Fibroblast of pulmonary artery (primary cell): ENCODE data around the gene GMEB1.

ENCODE experiments used
- DNase-seq: peaks from one replicate; pipeline ENCODE4 v3.0.0-alpha.2; 2010; ENCODE audit warnings: low read depth
- H3K4me3 ChIP-seq: replicated peaks from 2 replicates; pipeline ENCODE4 v1.5.1; 2011; ENCODE audit warnings: low read depth, mild to moderate bottlenecking, control low read depth, low read length, moderate library complexity
- TF ChIP-seq, protein P1 (sequence below): IDR thresholded peaks from 2 replicates; pipeline ENCODE4 v1.5.1; 2011; ENCODE audit warnings: mild to moderate bottlenecking, control low read depth, low read length, inconsistent platforms; ENCODE audit errors: missing control alignments

GMEB1 gene

DNA sequence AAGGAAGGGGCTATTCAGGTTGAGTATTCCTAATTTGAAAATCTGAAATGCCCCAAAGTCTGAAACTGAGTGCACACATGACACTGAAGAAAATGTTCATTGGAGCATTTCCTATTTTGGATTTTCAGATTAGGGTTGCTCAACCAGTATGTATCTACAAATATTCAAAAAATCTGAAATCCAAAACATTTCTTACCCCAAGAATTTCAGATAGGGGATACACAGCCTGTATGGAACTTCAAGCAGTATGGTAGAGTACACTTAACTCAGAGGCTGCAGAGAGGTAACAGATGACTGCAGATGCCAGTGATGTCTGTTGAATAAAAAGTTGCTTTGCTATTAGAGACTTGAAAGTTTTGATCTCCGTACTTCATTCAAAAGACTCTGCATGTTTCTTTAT, 87.1 kb downstream of the GMEB1 start:
- peak; percentile 28 for DNase-seq
- H3K4me3 ChIP-seq = no peak overlapping the region
- TF ChIP-seq, protein P1, sequence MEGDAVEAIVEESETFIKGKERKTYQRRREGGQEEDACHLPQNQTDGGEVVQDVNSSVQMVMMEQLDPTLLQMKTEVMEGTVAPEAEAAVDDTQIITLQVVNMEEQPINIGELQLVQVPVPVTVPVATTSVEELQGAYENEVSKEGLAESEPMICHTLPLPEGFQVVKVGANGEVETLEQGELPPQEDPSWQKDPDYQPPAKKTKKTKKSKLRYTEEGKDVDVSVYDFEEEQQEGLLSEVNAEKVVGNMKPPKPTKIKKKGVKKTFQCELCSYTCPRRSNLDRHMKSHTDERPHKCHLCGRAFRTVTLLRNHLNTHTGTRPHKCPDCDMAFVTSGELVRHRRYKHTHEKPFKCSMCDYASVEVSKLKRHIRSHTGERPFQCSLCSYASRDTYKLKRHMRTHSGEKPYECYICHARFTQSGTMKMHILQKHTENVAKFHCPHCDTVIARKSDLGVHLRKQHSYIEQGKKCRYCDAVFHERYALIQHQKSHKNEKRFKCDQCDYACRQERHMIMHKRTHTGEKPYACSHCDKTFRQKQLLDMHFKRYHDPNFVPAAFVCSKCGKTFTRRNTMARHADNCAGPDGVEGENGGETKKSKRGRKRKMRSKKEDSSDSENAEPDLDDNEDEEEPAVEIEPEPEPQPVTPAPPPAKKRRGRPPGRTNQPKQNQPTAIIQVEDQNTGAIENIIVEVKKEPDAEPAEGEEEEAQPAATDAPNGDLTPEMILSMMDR = no peak

DNA sequence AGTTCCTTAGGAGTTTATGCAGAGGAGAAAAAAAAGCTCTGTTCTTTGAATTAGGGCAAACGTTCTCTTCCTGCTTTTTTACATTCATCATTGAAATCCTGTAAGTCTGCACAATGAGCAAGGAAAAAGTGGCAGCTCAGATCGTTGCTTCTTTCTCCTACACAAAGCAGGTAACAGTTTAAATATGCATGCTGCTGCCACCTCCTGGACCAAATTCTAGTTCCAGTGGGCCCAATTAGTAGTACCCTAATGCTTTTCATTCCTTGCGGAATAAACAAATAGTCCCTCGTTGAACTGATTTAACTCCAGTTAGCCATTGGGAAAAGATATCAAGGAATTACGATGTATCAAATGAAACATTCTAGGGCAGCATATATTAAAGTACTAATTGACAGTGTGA, 88.3 kb downstream of the GMEB1 start:
- TF ChIP-seq, protein P1 = peak; percentile 34
- peak; percentile 24 for DNase-seq

DNA sequence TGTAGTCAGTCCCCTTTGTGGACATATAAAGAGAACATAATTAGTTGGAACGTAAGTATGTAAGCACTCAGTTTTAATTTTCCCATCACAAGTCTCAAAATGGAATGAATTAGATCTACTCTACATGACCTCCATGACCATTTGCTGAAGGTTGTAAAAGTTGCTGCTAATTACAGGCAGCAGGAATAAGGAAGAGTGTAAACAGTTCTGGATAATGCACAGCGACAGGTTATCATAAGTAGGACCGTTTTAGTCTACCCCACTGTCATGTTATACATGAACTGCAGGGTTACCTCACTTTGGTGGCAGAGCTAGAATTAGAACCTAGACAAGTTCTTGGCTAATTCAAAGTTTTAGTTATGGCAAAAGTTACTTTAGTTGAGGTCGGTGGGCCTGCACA, 89.8 kb downstream of the GMEB1 start:
- DNase-seq = no peak
- H3K4me3 ChIP-seq = no peak overlapping the region
- TF ChIP-seq, protein P1 = no peak

More for the DNA sequence above, 88.3 kb downstream of the GMEB1 start:
- no peak overlapping the region for H3K4me3 ChIP-seq

DNA sequence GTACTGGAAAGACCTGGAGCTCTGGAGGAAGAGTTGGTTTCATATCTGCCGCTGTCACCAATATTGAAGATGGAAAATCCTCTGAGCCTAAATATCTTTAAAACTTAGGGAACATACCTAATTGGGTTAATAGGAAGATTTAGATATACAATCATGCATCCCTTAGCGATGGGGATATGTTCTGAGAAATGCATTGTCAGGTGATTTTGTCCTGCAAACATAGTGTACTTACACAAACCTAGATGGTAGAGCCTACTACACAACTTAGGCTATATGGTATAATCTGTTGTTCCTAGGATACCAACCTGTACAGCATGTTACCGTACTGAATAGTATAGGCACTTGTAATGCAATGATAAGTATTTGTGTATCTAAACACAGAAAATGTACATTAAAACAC, 90.7 kb downstream of the GMEB1 start:
- DNase-seq = no peak
- H3K4me3 ChIP-seq = no peak overlapping the region
- TF ChIP-seq, protein P1 = no peak

DNA sequence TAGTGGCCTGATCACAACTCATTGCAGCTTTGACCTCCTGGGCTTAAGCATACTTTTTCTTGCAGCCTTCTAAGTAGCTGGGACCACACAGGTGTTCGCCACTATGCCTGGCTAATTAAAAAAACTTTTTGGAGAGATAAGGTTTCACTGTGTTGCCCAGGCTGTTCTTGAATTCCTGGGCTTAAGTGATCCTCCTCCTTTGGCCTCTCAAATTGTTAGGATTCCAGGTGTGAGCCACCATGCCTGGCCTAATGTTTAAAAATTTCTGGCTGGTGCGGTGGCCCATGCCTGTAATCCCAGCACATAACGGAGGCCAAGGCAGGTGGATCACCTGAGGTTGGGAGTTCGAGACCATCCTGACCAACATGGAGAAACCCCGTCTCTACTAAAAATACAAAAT, 92.6 kb downstream of the GMEB1 start:
- no peak overlapping the region for H3K4me3 ChIP-seq
- TF ChIP-seq, protein P1 = no peak
- DNase-seq = no peak

DNA sequence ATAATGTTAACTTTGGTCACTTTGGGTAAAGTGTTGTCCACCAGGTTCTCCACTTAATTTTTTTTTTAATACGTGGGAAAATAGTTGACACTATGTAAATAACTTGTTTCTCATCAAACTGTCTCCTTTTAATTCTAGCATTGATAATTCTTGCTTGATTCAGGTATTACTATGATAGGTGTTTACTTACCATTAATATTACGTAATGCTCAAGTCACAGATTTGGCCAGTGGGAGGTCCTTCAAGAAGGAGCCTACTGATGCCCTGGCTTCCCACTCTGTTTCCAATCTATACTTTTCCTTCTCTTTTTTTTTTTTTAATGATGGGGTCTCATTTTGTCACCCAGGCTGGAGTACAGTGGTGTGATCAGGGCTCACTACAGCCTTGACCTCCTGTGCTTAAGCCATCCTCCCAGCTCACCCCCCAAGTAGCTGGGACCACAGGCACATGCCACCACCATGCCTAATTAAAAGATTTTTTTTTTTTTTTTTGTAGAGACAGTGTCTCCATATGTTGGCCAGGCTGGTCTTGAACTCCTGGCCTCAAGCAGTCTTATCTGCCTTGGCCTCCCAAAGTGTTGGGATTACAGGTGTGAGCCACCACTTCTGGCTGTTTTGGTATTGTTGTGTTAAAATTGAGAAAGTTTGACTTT, 98.1 kb downstream of the GMEB1 start:
- no peak for DNase-seq
- TF ChIP-seq, protein P1 = no peak
- no peak overlapping the region for H3K4me3 ChIP-seq
